Coronary artery (tissue), 2 donors: ENCODE results near the gene CXXC5.
"Not testable (repeated sequence)": the region's sequence is repeated elsewhere in the genome, so short reads cannot be mapped to it uniquely, and the experiment has no call there.

ENCODE experiments used
- DNase-seq: peaks from one replicate; pipeline ENCODE4 v3.0.0-alpha.2; 2017; ENCODE audit warnings: low spot score
- H3K27ac ChIP-seq, 2 donors: fragments of 200-600 bp; sonication (generic); one replicate each; pipeline ENCODE4 v1.5.1; 2016 to 2019
- H3K4me3 ChIP-seq: fragments of 200-600 bp; sonication (generic); 2 replicates; pipeline ENCODE4 v1.5.1; 2016; ENCODE audit warnings: mild to moderate bottlenecking, moderate library complexity
- TF ChIP-seq, protein P1 (sequence below): fragments of 200-600 bp; sonication (generic); IDR thresholded peaks from one replicate; pipeline ENCODE4 v1.5.1; 2019; ENCODE audit warnings: antibody characterized with exemption

Gene CXXC5

DNA sequence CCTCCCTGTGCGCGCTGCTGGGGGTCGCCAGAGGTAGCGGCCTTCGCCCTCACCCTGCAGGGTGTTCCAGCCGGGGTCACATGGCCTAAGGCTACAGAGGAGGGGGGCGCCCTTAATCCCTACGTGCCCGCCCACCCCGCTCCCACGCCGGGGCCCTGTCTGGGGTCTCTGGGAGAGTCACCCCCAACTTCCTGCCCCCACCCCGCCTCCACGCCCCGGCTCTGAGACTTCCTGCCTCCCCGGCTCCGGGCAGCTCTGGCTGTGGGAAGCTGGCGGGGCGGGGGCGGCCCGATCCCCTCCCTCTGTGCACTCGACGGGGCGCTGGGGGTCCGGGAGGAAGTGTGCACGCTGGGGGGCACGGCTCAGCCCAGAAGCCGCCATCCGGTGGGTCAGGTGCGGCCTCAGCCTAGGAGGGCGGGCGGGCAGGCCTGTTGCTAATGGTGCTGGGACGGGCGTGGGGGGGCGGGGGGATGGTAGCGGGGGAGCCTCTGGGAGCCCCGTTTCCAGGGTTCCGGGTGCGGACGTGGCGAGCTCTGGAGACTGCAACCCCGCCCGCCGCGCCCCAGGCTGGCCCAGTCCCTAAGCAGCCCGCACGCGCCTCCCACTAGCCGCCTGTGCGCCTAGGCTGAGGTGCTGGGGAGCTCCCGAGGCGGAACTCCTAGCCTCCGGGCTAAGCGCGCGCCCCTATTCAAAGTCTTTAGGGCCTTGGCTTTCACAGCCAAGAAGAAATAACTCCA is 61.6 kb downstream of the CXXC5 start:
- DNase-seq, result no peak
- H3K27ac ChIP-seq, result peak overlapping the region; percentile 8 to 83
- peak overlapping the region; percentile 66 for H3K4me3 ChIP-seq
- TF ChIP-seq, protein P1, sequence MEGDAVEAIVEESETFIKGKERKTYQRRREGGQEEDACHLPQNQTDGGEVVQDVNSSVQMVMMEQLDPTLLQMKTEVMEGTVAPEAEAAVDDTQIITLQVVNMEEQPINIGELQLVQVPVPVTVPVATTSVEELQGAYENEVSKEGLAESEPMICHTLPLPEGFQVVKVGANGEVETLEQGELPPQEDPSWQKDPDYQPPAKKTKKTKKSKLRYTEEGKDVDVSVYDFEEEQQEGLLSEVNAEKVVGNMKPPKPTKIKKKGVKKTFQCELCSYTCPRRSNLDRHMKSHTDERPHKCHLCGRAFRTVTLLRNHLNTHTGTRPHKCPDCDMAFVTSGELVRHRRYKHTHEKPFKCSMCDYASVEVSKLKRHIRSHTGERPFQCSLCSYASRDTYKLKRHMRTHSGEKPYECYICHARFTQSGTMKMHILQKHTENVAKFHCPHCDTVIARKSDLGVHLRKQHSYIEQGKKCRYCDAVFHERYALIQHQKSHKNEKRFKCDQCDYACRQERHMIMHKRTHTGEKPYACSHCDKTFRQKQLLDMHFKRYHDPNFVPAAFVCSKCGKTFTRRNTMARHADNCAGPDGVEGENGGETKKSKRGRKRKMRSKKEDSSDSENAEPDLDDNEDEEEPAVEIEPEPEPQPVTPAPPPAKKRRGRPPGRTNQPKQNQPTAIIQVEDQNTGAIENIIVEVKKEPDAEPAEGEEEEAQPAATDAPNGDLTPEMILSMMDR, result no peak

DNA sequence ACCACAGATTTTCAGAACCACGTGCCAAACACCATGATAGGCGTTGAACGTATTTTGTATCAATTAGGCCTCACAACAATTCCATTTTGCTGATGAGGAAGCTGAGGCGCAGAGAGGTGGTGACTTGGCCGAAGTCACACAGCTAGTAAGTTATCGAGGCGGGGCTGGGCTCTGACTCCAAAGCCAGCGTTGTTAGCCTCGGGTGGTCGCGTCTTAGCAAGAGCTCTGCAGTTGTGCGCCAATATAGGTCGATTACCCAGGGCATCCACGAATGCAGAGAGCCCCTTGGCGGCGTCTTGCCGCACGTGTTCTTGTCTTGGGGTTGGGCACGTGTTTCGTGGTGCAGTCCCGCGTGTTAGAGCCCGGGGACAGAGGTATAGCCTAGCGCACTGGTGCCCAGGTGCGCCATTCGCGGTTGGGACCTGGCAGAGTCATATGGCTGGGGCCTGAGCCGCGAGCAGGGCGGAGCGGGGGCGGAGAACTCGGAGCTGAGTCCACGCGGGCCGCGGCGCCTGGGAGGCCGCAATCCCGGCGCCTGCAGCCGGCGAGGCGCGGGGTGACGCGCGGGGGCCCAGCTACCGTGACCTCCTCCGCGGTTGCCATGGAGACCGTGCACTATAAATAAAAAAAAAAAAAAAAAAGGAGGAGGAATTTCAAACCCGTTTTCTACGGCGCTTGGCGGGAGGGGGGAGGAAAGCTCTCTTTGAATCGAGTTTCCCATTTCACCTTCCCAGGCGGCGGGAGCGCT is 62.3 kb downstream of the CXXC5 start:
- no peak for DNase-seq
- H3K4me3 ChIP-seq, result peak overlapping the region; percentile 66
- TF ChIP-seq, protein P1, result no peak
- peak overlapping the region; percentile 53 to 83 for H3K27ac ChIP-seq

DNA sequence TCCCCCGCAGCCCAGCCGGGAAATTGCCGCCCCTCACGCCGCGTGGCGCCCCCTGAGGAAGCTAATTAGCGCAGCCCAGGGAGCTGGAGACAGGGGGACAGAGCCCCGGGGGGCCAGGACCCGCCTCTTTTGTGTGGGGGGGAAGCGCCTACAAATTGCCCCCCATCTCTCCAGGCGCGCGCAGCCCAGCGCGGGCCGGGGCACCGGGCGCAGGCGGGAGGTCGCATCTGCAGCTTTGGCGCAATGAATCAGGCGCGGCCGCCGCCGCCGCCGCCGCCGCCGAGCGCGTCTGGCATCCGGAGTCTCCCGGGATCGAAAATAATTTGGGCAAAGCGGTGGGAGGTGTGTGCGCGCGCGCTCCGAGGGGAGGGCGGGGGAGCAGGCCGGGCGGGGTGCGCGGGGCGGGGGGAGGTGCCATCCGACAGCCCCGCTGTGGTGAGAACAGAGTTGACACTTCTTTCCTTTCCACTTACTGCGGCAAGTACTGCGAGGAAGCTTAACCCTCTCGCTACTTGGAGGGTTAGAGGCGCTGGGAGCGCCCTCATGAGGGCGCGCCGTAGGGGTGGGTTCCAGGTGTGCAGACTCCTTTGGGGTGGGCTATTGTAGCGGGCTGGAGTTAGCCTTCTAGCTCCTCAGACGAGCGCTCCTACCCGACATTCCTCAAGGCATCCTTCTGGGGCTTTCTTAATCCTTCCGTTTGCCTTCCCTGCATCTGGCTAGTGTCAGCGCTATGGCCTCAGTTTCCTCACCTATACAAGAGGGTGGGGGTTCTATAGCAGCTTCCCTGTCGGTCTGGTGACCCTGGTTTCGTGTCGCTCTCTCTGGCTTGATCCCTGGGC is 63.1 kb downstream of the CXXC5 start:
- TF ChIP-seq, protein P1, result no peak
- Histone ChIP-seq H3K4me3 (peak overlapping the region; percentile 66), H3K27ac (peak overlapping the region; percentile 53 to 83)
- no peak for DNase-seq

DNA sequence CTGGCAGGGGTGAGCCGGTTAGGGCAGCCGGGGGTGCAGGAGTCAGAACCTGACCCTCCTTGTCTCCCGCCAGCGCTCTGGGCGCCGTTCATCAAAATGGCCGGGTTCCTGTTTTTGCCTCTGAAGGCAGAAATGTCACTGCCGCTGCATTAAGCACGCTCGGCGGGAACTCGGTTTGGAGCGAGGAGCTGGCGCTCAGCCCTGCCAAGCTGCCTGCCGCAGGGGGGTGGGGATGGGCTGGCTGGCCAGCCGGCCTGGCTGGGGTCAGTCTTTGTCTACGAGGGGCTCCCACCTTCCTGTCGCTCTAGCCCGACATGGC is 63.7 kb downstream of the CXXC5 start:
- TF ChIP-seq, protein P1, result no peak
- DNase-seq, result no peak
- Histone ChIP-seq H3K4me3 (peak overlapping the region; percentile 66), H3K27ac (peak overlapping the region; percentile 53 to 83)

DNA sequence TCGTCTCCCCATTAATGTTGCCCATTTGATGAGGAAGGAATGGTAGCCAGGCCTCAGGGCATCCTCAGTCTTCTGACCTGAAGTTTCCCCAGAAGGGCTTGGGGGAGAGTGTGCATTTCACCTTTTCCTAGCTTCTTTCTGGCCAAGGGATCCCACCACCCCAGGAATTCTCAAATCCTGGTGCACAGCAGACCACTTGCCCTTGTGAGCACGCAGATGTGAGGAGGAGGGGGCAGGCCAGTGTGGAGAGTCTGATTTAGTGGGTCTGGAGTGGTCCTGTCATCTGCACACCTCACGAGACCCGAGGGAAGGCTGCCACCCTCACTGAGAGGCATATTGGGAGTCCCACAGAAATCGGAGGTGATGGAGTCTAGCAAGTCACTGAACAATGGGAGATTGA is 64.3 kb downstream of the CXXC5 start:
- no peak overlapping the region for H3K4me3 ChIP-seq
- peak overlapping the region; percentile 53 to 83 for H3K27ac ChIP-seq
- no peak for DNase-seq
- TF ChIP-seq, protein P1, result no peak

DNA sequence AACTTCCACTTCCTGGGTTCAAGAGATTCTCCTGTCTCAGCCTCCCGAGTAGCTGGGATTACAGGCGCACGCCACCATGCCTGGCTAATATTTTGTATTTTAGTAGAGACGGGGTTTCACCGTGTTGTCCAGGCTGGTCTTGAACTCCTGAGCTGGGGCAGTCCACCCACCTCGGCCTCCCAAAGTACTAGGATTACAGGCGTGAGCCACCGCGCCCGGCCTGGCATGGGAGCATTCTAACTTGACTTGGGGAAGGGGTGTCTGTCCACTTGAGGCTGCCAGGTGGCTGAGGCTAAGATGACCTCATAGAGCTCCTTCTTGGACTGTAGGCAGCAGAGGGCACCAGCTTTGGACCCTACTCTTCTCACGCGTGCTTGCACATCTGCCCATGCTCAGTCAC is 65.7 kb downstream of the CXXC5 start:
- not testable (repeated sequence) for H3K4me3 ChIP-seq, H3K27ac ChIP-seq, DNase-seq

DNA sequence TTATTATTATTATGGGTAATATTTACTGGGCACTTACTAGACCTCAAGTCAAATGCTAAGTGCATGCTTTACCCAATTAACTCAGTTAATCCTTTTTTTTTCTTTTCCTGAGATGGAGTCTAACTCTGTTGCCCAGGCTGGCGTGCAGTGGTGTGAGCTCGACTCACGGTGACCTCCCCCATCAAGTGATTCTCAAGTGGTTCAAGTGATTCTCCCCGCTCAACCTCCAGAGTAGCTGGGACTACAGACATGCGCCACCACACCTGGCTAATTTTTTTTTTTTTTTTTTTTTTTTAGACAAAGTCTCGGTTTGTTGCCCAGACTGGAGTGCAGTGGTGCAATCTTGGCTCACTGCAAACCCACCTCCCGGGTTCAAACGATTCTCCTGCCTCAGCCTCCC is 69.1 kb downstream of the CXXC5 start:
- no peak for DNase-seq
- no peak overlapping the region for H3K4me3 ChIP-seq
- TF ChIP-seq, protein P1, result no peak

DNA sequence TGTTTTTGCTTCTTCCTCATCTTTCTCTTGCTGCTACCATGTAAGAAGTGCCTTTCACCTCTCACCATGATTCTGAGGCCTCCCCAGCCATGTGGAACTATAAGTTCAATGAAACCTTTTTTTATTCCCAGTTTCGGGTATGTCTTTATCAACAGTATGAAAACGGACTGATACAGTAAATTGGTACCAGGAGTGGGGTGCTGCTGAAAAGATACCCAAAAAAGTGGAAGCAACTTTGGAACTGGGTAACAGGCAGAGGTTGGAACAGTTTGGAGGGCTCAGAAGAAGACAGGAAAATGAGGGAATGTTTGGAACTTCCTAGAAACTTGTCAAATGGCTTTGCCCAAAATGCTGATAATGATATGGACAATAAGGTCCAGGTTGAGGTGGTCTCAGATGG is 70.3 kb downstream of the CXXC5 start:
- not testable (repeated sequence) for H3K4me3 ChIP-seq, H3K27ac ChIP-seq, DNase-seq

More for the DNA sequence above, 69.1 kb downstream of the CXXC5 start:
- H3K27ac ChIP-seq, result no peak overlapping the region

DNA sequence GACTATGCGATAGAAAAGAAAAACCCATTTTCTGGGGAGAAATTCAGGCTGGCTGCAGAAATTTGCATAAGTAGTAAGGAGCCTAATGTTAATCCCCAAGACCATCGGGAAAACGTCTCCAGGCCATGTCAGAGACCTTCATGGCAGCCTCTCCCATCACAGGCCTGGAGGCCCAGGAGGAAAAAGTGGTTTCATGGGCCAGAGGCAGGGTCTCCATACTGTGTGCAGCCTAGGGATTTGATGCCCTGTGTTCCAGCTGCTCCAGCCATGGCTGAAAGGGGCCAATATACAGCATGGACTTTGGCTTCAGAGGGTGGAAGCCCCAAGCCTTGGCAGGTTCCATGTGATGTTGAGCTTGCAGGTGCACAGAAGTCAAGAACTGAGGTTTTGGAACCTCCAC is 71.8 kb downstream of the CXXC5 start:
- H3K27ac ChIP-seq, H3K4me3 ChIP-seq, DNase-seq: not testable (repeated sequence)
